HTR-8/SVneo (cell line): ENCODE data around the gene CHIT1.

Experiments
- DNase-seq: peaks from one replicate; pipeline ENCODE4 v3.0.0; 2011; ENCODE audit warnings: low spot score, mixed read lengths; ENCODE audit not compliant: insufficient read length
- FAIRE-seq: peaks from 2 replicates; lab custom pipeline; 2011; peaks lifted over from hg19 to GRCh38; lab: Jason Lieb, UNC

CHIT1 gene

DNA sequence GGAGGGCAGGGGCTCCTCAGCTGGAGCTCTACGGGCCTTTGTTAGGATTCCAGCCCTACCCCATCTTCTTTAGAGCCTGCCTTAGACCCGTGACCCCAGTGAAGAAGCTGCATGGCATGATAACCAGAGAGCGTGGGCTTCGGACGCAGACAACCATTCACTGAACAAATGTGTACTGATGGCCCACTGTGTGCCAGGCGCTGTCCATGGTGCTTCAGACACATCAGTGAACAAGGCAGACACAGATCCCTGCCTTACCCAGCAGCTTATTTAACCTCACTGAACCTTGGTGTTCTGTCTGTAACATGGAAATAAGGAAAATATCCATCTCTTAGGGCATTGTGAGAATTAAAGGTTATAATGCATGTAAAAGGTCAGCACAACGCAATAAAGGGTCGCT is 9.5 kb downstream of the CHIT1 start:
- DNase-seq: no peak
- no peak for FAIRE-seq

- FAIRE-seq (no peak), DNase-seq (no peak)
Measured at GRCh38 chr1:203219171-203219570, 10.3 kb downstream of the CHIT1 start.

- DNase-seq: no peak
- no peak for FAIRE-seq
Measured at GRCh38 chr1:203217668-203218067, 11.8 kb downstream of the CHIT1 start.

DNA sequence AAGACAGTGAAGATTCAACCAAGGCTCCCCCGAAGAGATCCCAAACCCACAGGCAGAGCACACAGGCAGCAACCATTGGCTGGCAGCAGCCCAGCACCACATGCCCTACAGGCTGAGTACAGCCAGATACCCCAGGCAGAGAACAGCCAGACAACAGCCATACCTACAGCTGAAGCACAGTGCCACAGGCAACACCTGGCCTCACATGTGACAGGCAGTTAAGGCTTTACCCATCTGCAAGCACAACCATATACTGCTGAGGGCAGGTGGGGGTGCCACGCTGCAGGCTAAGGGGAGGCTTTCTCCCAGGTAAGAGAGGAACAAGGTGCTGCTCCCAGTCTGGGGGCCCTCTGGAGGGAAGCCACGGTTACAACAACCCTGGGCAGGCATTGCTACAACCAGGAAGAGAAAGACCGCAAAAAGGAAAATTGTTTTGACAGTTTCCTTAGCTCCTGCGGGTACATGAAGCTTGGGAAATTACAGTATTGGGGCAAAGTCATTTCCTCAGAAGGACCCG is 12.3 kb downstream of the CHIT1 start:
- FAIRE-seq (no peak), DNase-seq (no peak)

DNA sequence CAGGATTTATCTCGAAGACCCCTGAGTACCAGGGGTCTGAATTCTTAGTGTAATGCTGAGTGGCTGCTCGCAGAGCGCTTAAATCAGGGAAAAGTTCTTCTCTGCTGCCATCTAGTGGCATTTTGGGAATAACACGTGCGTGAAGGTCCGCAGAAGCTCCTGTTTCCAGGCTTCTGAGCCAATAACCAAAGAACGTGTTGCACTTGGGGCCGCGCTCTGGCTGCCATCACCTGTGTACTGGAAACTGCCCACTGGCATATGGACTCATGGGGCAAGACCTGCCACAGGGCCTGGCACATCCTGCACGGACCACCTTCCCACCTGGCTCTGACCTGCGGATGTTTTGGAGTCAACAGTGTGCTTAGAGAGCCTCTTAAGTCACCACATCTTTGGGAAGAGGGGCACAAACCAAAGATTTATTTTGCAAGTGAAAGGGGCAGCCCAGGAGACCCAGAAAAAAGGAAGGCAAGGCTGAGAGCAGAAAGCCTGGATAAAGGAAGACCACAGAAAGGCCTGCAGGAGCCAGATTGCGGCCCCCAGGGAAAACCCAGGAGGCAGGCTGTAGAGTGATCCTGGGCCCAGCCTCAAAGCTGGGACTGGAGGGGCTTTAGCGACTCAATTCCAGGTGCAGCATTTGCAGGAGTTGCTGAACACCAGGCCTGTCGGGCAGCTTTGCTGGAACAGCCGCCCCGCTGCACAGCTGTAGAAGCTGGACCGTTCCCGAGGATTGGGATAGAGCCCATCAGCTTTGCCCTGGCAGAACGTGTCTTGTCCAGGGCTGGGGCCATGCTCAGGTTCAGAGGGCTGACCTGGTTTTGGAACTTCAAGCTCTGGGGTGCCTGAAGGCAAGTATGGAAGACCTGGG is 13.0 kb downstream of the CHIT1 start:
- DNase-seq (peak; percentile 76), FAIRE-seq (no peak)

- FAIRE-seq (no peak), DNase-seq (no peak)
Measured at GRCh38 chr1:203215573-203215972, 13.9 kb downstream of the CHIT1 start.

GRCh38 chr1:203214871-203215270 is 14.6 kb downstream of the CHIT1 start:
- DNase-seq (no peak), FAIRE-seq (no peak)

DNA sequence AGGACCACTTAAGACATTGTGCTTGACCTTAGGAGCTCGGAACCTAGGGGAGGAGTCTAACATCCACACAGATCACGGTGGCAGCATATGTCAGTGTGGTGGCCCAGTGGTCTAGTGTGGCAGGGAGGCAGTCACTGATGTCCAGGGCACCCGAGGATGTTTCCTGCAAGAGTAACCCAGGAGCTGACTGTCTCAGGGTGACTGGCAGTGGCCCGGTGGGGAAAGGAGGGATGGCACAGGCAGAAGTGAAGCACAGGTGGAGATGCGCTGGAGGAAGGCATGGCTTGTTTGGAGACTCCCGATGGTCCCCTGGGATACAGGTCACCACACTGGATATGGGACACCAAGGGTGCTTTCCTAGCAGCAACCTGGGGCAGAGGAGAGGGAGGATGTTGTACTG is 16.3 kb downstream of the CHIT1 start:
- DNase-seq: no peak
- no peak for FAIRE-seq

DNA sequence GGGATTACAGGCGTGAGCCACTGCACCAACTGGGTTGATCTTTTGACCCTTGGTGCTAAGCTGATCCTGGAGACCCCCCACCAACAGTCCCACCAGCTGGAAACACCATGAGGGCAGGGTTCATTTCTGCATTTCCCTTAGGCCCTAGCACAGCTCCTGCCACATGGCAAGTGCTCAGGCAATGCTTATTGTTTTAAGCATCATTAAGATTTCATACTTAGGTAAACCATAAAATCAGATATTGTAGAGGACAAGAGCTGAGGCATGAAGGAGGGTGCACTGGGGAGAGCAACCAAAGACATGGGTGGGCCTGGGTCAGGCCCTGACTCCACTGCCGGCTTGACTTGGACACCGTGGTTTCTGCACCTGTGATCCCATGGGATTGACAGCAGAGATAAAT is 17.7 kb downstream of the CHIT1 start:
- FAIRE-seq (no peak), DNase-seq (no peak)

DNA sequence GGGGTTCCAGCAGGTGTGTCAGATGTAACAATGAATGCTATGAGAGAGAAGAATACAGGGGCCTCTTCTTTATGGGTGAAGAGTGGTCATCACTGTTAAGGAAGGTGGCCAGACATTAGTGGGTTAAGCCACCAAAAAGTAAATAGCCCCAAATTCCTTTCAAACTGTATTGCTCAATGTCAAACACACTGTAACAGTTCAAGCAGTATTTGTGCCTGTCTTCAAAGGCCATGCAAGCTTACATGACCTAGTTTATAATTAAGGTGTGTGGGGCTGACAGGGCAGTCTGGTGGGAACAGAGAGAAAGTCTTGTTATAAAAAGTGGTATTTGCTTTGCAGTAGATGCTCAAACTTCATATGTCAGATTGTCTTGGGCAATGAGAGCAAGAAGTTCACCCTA is 18.5 kb downstream of the CHIT1 start:
- no peak for FAIRE-seq

DNA sequence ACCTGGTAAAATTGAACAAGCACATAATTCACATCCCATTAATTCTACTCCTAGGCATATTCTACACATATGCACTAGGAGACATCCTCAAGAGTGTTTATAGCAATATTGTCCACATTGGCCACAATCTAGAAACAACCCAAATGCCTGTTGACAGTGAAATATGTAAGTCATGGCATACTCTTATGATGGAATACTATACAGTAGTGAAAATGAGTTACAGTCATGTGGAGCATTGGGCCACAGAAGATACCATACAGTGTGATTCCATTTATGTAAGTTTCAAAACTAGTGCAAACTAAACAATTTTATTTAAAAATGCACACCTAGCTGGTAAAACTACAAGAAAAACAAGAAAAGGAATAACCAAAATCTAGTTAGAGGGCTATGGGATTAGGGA is 19.1 kb downstream of the CHIT1 start:
- no peak for FAIRE-seq
- DNase-seq: no peak

More for the DNA sequence above, 18.5 kb downstream of the CHIT1 start:
- no peak for DNase-seq

- no peak for DNase-seq
- FAIRE-seq: no peak
Measured at GRCh38 chr1:203208181-203208580, 21.3 kb downstream of the CHIT1 start.

GRCh38 chr1:203207751-203208150 is 21.7 kb downstream of the CHIT1 start:
- DNase-seq (no peak), FAIRE-seq (no peak)

DNA sequence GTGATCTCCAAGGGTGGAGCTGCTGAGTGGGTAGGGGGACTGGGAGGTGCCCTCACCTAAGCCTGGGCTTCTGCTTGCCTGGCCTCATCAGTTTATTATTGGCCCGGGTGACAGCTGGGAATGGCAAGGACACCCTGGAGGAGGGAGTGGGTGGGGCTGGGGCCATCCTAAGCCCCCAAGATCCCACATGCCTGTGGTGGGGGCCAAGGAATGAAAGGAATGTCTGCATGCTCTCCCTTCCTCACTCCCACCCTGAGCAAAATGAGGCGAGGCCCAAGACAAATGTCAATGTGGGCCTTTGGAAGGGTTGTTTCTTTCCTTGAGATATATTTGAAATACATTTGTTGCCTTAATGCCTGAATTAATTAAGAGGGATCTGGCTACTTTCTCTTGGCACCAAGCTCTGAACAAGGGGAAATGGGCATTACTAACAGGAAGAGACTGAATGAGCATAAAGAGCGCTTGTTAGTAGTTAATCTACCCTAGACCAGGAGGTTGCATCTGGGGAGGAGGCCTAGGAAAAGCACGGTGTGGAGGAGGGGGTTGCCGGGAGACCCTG is 23.3 kb downstream of the CHIT1 start:
- FAIRE-seq (peak; percentile 20), DNase-seq (no peak)

GRCh38 chr1:203204756-203205155 is 24.7 kb downstream of the CHIT1 start:
- no peak for FAIRE-seq
- no peak for DNase-seq

GRCh38 chr1:203202431-203203245 is 26.8 kb downstream of the CHIT1 start:
- DNase-seq (peak; percentile 70), FAIRE-seq (peak; percentile 68)

GRCh38 chr1:203201516-203202205 is 27.8 kb downstream of the CHIT1 start:
- no peak for FAIRE-seq
- no peak for DNase-seq

GRCh38 chr1:203200916-203201315 is 28.6 kb downstream of the CHIT1 start:
- FAIRE-seq: no peak
- no peak for DNase-seq

DNA sequence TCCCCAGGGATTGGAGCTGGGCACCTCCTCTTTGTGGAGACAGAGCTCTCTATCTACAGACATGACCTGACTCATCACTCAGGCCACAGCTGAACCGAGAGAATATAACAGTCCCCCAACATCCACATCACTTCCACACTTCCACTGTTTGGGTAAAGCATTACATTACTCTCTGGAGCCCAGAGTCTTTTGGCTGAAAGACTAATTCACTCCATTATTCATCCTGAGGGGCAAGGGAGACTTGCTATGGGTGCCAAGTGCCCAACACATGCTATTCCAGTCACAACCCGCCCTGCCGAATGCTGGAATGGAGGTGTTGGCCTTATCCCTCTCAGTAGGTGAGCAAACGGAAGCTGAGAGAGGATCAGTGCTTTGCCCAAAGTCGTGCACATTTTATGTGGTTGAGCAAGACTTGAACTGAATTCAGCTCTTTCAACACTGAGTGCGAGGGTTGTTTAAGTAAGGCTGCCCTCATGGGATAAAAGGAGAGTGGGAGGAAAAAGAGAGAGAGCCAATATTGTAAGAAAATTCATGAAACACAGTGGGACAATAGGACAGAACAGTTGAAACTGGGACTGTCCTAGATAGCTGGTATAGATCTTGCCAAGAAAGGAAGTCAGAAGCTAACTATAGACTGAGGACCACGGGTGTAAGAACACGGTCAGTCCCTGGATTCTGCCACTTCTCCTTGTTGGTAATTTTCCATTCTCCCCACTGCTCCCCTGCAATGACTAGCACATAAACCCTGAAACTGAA is 29.5 kb downstream of the CHIT1 start:
- no peak for FAIRE-seq
- DNase-seq: no peak

DNA sequence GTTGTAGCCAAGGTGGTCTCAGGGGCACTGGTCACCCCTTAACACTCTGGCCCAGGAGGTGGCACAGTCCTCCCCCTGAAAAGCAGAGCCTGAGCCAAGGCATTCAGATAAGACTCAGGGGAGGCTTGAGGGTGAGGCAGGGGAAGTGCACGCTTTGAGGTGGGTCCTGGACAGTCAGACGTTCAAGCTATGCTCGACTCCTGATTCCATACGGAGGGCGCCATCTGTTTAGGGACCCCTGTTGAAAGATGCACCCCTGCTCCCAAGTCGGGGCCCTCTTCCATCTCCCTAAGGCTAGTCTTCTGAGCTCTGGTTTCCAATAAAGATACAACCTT is 30.0 kb downstream of the CHIT1 start:
- DNase-seq (no peak), FAIRE-seq (no peak)
